ENCODE measurements around the gene ITGAD. TPM values are rescaled to one million over a fixed set of nuclear protein-coding genes. Genes with fewer than 3 reads are reported as not detected.
"Not testable (repeated sequence)": the region's sequence is repeated elsewhere in the genome, so short reads cannot be mapped to it uniquely, and the experiment has no call there.

Gene ITGAD
- polyA plus RNA-seq, 3 donors, result 0.04 TPM; not detected in 2

GRCh38 chr16:31441956-31442355 lies 48.8 kb downstream of the ITGAD start:
- WGBS (ENCODE audit: insufficient coverage), result 85% methylated on average over 18 of the region's 34 CpGs
- H3K27ac ChIP-seq (ENCODE audit: low read depth in 1 of 2, low read length in 2 of 2), result no peak overlapping the region
- Mint-ChIP-seq H3K9me3 (peaks cover 4 to 13% (median 4%) of the 10 kb centered on the region in 7 donors), H3K36me3 (no peaks in the 10 kb centered on the region), H3K4me1 (peaks cover 6% of the 10 kb centered on the region), H3K27ac (no peak overlapping the region), H3K4me3 (peak overlapping the region; percentile 58 to 76), H3K27me3 (ENCODE audit: low read depth in 3 of 3) (peaks cover 2 to 11% (median 2%) of the 10 kb centered on the region in 3 donors)
- H3K27me3 ChIP-seq (ENCODE audit: control insufficient read depth in 2 of 2, insufficient read depth in 2 of 2, low read length in 2 of 2), result no peaks in the 10 kb centered on the region
- no peak overlapping the region for H2AFZ ChIP-seq (ENCODE audit: insufficient read depth, low read depth, low read length, poor library complexity, severe bottlenecking)
- H3K4me1 ChIP-seq (ENCODE audit: control insufficient read depth in 1 of 2, insufficient read depth in 2 of 2, low read length in 2 of 2), result peaks cover 0 to 4% of the 10 kb centered on the region in 2 donors
- H3K36me3 ChIP-seq (replicated peaks in 1 of 2; ENCODE audit: control insufficient read depth in 1 of 2, insufficient read depth in 2 of 2, low read length in 2 of 2), result no peaks in the 10 kb centered on the region
- TF ChIP-seq, protein P1, sequence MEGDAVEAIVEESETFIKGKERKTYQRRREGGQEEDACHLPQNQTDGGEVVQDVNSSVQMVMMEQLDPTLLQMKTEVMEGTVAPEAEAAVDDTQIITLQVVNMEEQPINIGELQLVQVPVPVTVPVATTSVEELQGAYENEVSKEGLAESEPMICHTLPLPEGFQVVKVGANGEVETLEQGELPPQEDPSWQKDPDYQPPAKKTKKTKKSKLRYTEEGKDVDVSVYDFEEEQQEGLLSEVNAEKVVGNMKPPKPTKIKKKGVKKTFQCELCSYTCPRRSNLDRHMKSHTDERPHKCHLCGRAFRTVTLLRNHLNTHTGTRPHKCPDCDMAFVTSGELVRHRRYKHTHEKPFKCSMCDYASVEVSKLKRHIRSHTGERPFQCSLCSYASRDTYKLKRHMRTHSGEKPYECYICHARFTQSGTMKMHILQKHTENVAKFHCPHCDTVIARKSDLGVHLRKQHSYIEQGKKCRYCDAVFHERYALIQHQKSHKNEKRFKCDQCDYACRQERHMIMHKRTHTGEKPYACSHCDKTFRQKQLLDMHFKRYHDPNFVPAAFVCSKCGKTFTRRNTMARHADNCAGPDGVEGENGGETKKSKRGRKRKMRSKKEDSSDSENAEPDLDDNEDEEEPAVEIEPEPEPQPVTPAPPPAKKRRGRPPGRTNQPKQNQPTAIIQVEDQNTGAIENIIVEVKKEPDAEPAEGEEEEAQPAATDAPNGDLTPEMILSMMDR (IDR thresholded peaks at IDR 0.05), result no peak
- no peaks in the 10 kb centered on the region for H3K9me3 ChIP-seq (replicated peaks in 1 of 2; ENCODE audit: control insufficient read depth in 1 of 2, insufficient read depth in 1 of 2, low read length in 2 of 2)
- H3K4me2 ChIP-seq (replicated peaks; ENCODE audit: extremely low read depth, low read length, poor library complexity, severe bottlenecking), result no peak overlapping the region
- intact Hi-C loops (cut with micrococcal nuclease), result loop anchor here (5.0 to 10.0 kb wide), 4 partner anchors 57 to 455 kb away; partner anchors contain the start of genes HSD3B7 (in 2 of the 2) and PYCARD (in 1 of the 2)
- no peak overlapping the region for H3K9ac ChIP-seq (ENCODE audit: insufficient read depth, low read length, poor library complexity, severe bottlenecking)
- no peak overlapping the region for H3K4me3 ChIP-seq (replicated peaks in 1 of 3; ENCODE audit: low read depth in 2 of 3, low read length in 3 of 3)
- H3K79me2 ChIP-seq (ENCODE audit: insufficient read depth, low read length), result no peaks in the 10 kb centered on the region
- DNase-seq, result no peak
- H4K20me1 ChIP-seq (ENCODE audit: insufficient read depth, low read length), result no peaks in the 10 kb centered on the region

DNA sequence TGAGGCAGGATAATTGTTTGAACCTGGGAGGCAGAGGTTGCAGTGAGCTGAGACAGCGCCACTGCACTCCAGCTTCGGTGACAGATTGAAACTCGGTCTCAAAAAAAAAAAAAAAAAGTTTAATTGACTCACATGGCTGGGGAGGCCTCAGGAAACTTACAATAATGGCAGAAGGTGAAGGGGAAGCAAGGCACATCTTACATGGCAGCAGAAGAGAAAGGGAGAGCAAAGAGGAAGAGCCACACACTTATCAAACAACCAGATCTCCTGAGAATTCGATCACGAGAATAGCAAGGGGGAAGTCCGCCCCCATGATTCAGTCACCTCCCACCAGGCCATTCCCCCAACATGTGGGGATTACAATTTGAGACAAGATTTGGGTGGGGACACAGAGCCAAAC lies 52.8 kb downstream of the ITGAD start:
- H3K36me3 ChIP-seq (replicated peaks in 1 of 2; ENCODE audit: control insufficient read depth in 1 of 2, insufficient read depth in 2 of 2, low read length in 2 of 2); H3K27me3 ChIP-seq (ENCODE audit: control insufficient read depth in 2 of 2, insufficient read depth in 2 of 2, low read length in 2 of 2); H3K4me1 ChIP-seq (ENCODE audit: control insufficient read depth in 1 of 2, insufficient read depth in 2 of 2, low read length in 2 of 2); H4K20me1 ChIP-seq (ENCODE audit: insufficient read depth, low read length); H3K4me2 ChIP-seq (replicated peaks; ENCODE audit: extremely low read depth, low read length, poor library complexity, severe bottlenecking); H3K79me2 ChIP-seq (ENCODE audit: insufficient read depth, low read length); H3K36me3 Mint-ChIP-seq; H3K4me3 Mint-ChIP-seq; H3K9me3 ChIP-seq (replicated peaks in 1 of 2; ENCODE audit: control insufficient read depth in 1 of 2, insufficient read depth in 1 of 2, low read length in 2 of 2); DNase-seq; H3K9ac ChIP-seq (ENCODE audit: insufficient read depth, low read length, poor library complexity, severe bottlenecking); H2AFZ ChIP-seq (ENCODE audit: insufficient read depth, low read depth, low read length, poor library complexity, severe bottlenecking); H3K27ac ChIP-seq (ENCODE audit: low read depth in 1 of 2, low read length in 2 of 2); H3K4me1 Mint-ChIP-seq; H3K4me3 ChIP-seq (replicated peaks in 1 of 3; ENCODE audit: low read depth in 2 of 3, low read length in 3 of 3): not testable (repeated sequence)
- Mint-ChIP-seq H3K9me3 (peaks cover 4 to 11% (median 4%) of the 10 kb centered on the region in 7 donors), H3K27ac (peak overlapping the region in 2 of 7 donors; percentile 28 to 61), H3K27me3 (ENCODE audit: low read depth in 3 of 3) (peaks cover 2 to 11% (median 2%) of the 10 kb centered on the region in 3 donors)
- WGBS (ENCODE audit: insufficient coverage), result 100% methylated on average over 2 of the region's 6 CpGs
- intact Hi-C loops (cut with micrococcal nuclease), result loop anchor here (10.0 kb wide), 2 partner anchors 61 to 271 kb away; no protein-coding TSS in a partner anchor

All from CD14-positive monocyte (primary cell).